Fibroblast of skin of abdomen (primary cell): ENCODE measurements around the gene CARMIL1. TPM values are rescaled to one million over a fixed set of nuclear protein-coding genes. Genes with fewer than 3 reads are reported as not detected.

Experiments
- DNase-seq: peaks from one replicate; pipeline ENCODE4 v3.0.0-alpha.2; 2013
- polyA plus RNA-seq, 2 experiments: library from polyadenylated mRNA; unstranded; fragments of 120-200 nt; gene quantifications; one replicate each; pipeline ENCODE4 v1.2.1, GENCODE V29; 2013; ENCODE audit not compliant: insufficient read length in 2 of 2

The CARMIL1 gene
- 6.3 TPM for polyA plus RNA-seq (2013, experiment 1 of 2; ENCODE audit: insufficient read length)
- 5.6 TPM for polyA plus RNA-seq (2013, experiment 2 of 2; ENCODE audit: insufficient read length)

- DNase-seq, result peak; percentile 74
Measured at GRCh38 chr6:25278914-25279747, at the start of gene CARMIL1. CARMIL1 (plus strand) TSS chr6:25279374; CDS start chr6:25279796, 422 bp downstream.

- peak; percentile 96 for DNase-seq
Measured at GRCh38 chr6:25229671-25230321, 49.4 kb upstream of the CARMIL1 start.

- peak; percentile 94 for DNase-seq
Measured at GRCh38 chr6:25232479-25232878, 46.7 kb upstream of the CARMIL1 start.

GRCh38 chr6:25233226-25233625 is 45.9 kb upstream of the CARMIL1 start:
- DNase-seq, result no peak

GRCh38 chr6:25237579-25237978 is 41.6 kb upstream of the CARMIL1 start:
- DNase-seq, result peak; percentile 47

- DNase-seq, result no peak
Measured at GRCh38 chr6:25239059-25239458, 40.1 kb upstream of the CARMIL1 start.

- DNase-seq, result no peak
Measured at GRCh38 chr6:25239498-25239897, 39.7 kb upstream of the CARMIL1 start.

- no peak for DNase-seq
Measured at GRCh38 chr6:25242567-25242966, 36.6 kb upstream of the CARMIL1 start.

- no peak for DNase-seq
Measured at GRCh38 chr6:25244865-25245264, 34.3 kb upstream of the CARMIL1 start.

GRCh38 chr6:25248123-25248522 is 31.1 kb upstream of the CARMIL1 start:
- DNase-seq, result peak; percentile 76

- DNase-seq, result no peak
Measured at GRCh38 chr6:25249133-25249532, 30.0 kb upstream of the CARMIL1 start.

- peak; percentile 70 for DNase-seq
Measured at GRCh38 chr6:25250878-25251277, 28.3 kb upstream of the CARMIL1 start.

GRCh38 chr6:25251426-25251825 is 27.7 kb upstream of the CARMIL1 start:
- no peak for DNase-seq

- DNase-seq, result no peak
Measured at GRCh38 chr6:25253351-25253750, 25.8 kb upstream of the CARMIL1 start.

GRCh38 chr6:25254671-25255070 is 24.5 kb upstream of the CARMIL1 start:
- DNase-seq, result peak; percentile 18

- DNase-seq, result no peak
Measured at GRCh38 chr6:25257686-25258348, 21.4 kb upstream of the CARMIL1 start.

GRCh38 chr6:25259756-25260155 is 19.4 kb upstream of the CARMIL1 start:
- DNase-seq, result no peak

GRCh38 chr6:25263657-25264056 is 15.5 kb upstream of the CARMIL1 start:
- DNase-seq, result peak; percentile 92

GRCh38 chr6:25266456-25267100 is 12.6 kb upstream of the CARMIL1 start:
- peak; percentile 45 for DNase-seq

GRCh38 chr6:25267662-25268061 is 11.5 kb upstream of the CARMIL1 start:
- no peak for DNase-seq

- DNase-seq, result no peak
Measured at GRCh38 chr6:25270559-25270958, 8.6 kb upstream of the CARMIL1 start.

- DNase-seq, result no peak
Measured at GRCh38 chr6:25275436-25275835, 3.7 kb upstream of the CARMIL1 start.

- no peak for DNase-seq
Measured at GRCh38 chr6:25277386-25277785, 1.8 kb upstream of the CARMIL1 start.
